ENCODE results near the gene ERP44. TPM values are rescaled to one million over a fixed set of nuclear protein-coding genes. Genes with fewer than 3 reads are reported as not detected.
"Not testable (repeated sequence)": the region's sequence is repeated elsewhere in the genome, so short reads cannot be mapped to it uniquely, and the experiment has no call there.

Gene ERP44
- total RNA-seq, 1 donor from 2014 or later, result 13.5 TPM

DNA sequence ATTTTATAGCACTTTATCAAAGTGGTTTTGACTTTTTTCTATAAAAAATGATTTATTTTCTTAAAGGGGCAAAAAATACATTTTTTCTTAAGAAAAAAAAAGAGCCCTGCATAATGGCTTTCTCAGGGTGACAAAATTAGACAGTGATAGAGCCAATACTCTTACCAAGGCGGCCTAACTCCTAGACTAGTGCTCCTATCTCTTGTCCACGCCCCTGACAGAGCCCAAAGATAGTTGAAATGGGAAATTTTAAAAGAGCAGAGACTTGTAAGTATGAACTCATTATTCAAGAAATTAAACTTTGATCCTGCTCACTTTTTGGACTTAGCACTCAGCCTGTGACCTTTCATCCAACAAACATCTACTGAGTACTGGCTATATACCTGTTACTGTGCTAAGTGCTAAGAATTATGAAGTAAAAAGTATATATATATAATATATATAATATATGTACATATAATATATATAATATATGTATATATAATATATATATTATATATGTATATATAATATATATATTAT, 1.4 kb upstream of the ERP44 start:
- Histone ChIP-seq H3K27me3 (no peaks in the 10 kb centered on the region), H3K4me1 (peaks cover 33% of the 10 kb centered on the region), H3K36me3 (peaks cover 0 to 19% of the 10 kb centered on the region in 2 donors), H3K4me3 (peak overlapping the region; percentile 73 to 92), H3K9me3 (no peaks in the 10 kb centered on the region), H3K27ac (peak overlapping the region; percentile 85)
- no peak for DNase-seq (ENCODE audit: extremely low spot score in 2 of 2)
- intact Hi-C loops (cut with DNase I), result no loop called here
- no peak for TF ChIP-seq POLR2AphosphoS5 (IDR thresholded peaks at IDR 0.05; ENCODE audit: insufficient read depth in 1 of 2, low read depth in 1 of 2)
- TF ChIP-seq CTCF (IDR thresholded peaks at IDR 0.05), result no peak
- TF ChIP-seq POLR2A (IDR thresholded peaks at IDR 0.05), result no peak

DNA sequence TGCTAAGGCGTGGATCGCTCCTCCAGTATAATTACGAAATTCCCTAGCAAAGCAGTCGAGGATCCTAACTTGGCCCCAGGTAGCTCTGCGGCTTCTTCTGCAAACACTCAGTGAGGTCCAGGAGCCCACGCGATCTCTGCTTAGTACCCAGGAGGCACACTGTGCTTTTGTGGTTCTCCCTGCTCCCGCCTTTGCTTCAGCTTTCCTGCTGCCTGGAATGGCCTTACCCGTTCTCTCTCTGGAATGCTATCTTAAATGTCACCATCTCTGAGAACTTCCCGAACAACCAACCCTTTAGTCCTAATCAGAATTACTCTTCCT, 882 bp upstream of the ERP44 start:
- intact Hi-C loops (cut with DNase I), result no loop called here
- peak overlapping the region; percentile 85 for H3K27ac ChIP-seq
- peaks cover 0 to 13% of the 10 kb centered on the region in 2 donors for H3K36me3 ChIP-seq
- no peak for TF ChIP-seq POLR2A (IDR thresholded peaks at IDR 0.05)
- no peak for TF ChIP-seq CTCF (IDR thresholded peaks at IDR 0.05)
- TF ChIP-seq POLR2AphosphoS5 (IDR thresholded peaks at IDR 0.05; ENCODE audit: insufficient read depth in 1 of 2, low read depth in 1 of 2), result no peak
- H3K27me3 ChIP-seq, result no peaks in the 10 kb centered on the region
- H3K9me3 ChIP-seq, result no peaks in the 10 kb centered on the region
- DNase-seq (ENCODE audit: extremely low spot score in 2 of 2), result no peak
- peak overlapping the region; percentile 73 to 92 for H3K4me3 ChIP-seq
- peaks cover 33% of the 10 kb centered on the region for H3K4me1 ChIP-seq

DNA sequence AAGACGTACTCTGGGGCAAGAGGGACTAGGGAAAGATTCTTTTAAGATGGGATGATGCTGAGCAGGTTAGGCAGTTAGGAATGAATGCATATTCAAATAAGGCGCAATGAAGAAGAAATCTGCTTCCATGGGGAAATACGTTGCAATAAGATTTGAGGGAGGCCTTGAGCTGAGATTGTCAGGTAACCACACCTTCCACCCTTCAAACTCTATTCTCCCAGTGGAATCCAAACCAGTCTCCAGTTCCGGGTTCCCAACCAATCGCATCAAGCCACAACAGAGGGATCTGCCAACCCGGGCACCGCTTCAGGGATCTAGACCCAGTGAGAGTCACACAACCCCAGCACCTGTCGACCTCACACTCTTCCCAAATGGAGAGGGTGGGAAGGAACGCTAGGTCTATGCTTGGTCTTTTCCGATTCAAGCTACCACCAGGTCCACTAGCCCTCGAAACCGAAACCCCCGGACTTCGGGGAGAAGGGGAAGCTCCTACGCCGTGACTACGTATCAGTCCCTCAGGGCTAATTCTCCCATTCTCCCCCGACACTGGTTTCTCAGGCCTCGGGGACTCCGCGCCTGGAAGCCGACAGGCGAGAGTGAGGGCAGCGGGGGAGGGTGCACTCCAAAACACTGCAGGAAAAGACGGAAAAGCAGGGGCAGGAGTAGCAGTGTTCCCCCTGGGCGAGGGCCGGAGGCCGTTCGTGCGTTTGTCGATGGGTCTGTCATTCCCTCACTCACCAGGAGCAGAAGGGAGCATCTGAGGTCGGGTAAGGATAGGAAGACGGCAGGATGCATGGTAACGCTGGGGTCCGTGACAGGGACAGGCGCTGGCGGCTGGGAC, 534 bp downstream of the ERP44 start:
- intact Hi-C loops (cut with DNase I), result no loop called here
- no peak for TF ChIP-seq CTCF (IDR thresholded peaks at IDR 0.05)
- no peak for TF ChIP-seq POLR2AphosphoS5 (IDR thresholded peaks at IDR 0.05; ENCODE audit: insufficient read depth in 1 of 2, low read depth in 1 of 2)
- no peak for TF ChIP-seq POLR2A (IDR thresholded peaks at IDR 0.05)
- Histone ChIP-seq H3K9me3 (no peaks in the 10 kb centered on the region), H3K4me3 (peak overlapping the region; percentile 73 to 92), H3K27me3 (no peaks in the 10 kb centered on the region), H3K36me3 (peaks cover 0 to 7% of the 10 kb centered on the region in 2 donors), H3K4me1 (peaks cover 37% of the 10 kb centered on the region), H3K27ac (peak overlapping the region; percentile 82)
- DNase-seq (ENCODE audit: extremely low spot score in 2 of 2), result no peak

DNA sequence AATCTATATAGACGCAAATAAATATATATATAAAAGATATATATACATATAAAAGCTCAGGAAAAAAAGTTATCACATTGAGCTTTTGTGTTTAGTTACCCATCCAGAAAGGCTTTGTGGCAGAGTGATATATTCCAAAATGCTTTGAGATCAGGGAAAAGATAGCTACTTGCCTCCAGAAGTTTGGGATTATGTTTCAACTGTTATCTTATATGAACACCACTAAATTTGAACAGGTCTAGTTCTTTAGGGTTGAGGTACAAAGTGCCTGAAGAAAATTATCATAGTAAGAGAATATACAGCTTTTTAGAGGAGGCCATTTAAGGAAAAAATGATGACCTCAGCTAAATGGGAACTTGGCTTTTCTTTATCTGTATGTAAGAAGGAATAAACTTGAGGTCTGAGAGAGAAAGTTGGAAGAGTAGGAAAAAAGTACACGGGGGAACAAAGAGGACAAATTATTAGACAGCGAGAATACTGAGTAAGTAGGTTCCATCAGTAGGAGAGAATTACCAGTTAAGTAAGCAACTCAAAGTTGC, 2.4 kb downstream of the ERP44 start:
- H3K9me3 ChIP-seq, result no peaks in the 10 kb centered on the region
- TF ChIP-seq POLR2A (IDR thresholded peaks at IDR 0.05), result no peak
- no peak for TF ChIP-seq POLR2AphosphoS5 (IDR thresholded peaks at IDR 0.05; ENCODE audit: insufficient read depth in 1 of 2, low read depth in 1 of 2)
- no peak for TF ChIP-seq CTCF (IDR thresholded peaks at IDR 0.05)
- intact Hi-C loops (cut with DNase I), result no loop called here
- peaks cover 40% of the 10 kb centered on the region for H3K4me1 ChIP-seq
- DNase-seq (ENCODE audit: extremely low spot score in 2 of 2), result no peak
- no peak overlapping the region for H3K27ac ChIP-seq
- H3K27me3 ChIP-seq, result no peaks in the 10 kb centered on the region
- no peak overlapping the region for H3K4me3 ChIP-seq
- peaks cover 0 to 3% of the 10 kb centered on the region in 2 donors for H3K36me3 ChIP-seq

DNA sequence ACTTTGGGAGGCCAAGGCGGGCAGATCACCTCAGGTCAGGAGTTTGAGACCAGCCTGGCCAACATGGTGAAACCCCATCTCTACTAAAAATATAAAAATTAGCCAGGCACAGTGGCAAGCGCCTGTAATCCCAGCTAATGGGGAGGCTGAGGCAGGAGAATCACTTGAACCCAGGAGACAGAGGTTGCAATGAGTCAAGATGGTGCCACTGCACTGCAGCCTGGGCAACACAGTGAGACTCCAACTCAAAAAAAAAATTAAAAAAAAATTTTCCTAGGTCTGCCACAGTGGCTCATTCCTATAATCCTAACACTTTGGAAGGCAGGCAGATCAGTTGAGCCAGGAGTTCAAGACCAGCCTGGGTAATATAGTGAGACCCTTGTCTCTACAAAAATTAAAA, 4.4 kb downstream of the ERP44 start:
- H3K27ac ChIP-seq; intact Hi-C loops (cut with DNase I); H3K27me3 ChIP-seq; H3K36me3 ChIP-seq; H3K4me3 ChIP-seq; DNase-seq (ENCODE audit: extremely low spot score in 2 of 2); H3K9me3 ChIP-seq: not testable (repeated sequence)
- H3K4me1 ChIP-seq, result peaks cover 33% of the 10 kb centered on the region

Measured in vagina (tissue), 2 donors.